ENCODE data around the gene RNF149. TPM values are rescaled to one million over a fixed set of nuclear protein-coding genes. Genes with fewer than 3 reads are reported as not detected.
"Not testable (repeated sequence)": the region's sequence is repeated elsewhere in the genome, so short reads cannot be mapped to it uniquely, and the experiment has no call there.

RNF149 gene
- total RNA-seq, 1 donor from 2014 or later = 15.6 TPM

DNA sequence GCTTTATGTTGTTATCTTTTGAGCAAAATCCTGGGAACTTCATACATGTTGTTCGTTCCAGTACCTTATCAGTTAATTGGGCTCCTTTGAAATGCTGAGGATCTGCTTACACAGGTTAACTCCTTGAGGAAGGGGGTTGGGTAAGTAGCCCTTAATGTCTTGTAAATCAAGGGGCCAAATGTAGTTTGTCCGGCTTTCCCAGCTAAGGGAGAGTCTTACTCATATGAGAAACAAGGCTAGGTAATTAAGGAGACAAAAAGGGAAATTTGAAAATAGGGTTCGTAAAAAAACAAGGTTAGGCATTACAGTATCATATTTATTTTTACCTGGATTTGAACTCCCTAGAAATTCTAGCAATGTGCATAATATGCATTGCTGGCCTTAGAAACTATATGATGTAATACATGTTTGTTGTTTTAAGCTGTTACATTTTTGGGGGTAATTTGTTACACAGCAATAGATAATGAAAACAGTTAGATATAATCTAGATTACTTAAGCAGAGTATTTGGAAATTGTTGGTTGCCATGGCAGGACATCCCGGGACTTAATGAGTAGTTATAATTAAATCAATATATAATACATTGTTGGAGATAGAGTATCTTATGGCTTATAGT, 30.9 kb upstream of the RNF149 start:
- ATAC-seq = no peak
- intact Hi-C loops (cut with DNase I) = no loop called here

DNA sequence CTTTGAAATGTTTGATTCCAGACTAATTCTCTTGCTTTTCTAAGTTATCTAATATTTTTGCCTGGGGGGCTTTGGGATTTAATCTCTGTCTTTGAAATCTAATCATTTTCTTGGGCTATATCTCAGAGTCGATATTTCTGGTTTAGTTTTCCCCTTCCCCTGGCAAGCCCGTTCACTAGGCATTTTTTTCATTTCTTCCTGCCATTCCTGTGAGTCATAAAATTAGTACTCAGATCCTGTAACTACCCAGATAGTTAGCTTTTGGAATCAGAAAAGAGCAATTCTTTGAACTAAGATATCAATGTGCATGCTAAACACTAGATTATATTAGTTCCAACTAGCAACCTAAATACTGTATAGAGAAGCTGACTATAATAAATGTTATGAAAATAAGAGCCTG, 29.4 kb upstream of the RNF149 start:
- intact Hi-C loops (cut with DNase I) = no loop called here
- no peak for DNase-seq (ENCODE audit: missing footprints)

More for the DNA sequence above, 30.9 kb upstream of the RNF149 start:
- DNase-seq (ENCODE audit: missing footprints) = no peak

DNA sequence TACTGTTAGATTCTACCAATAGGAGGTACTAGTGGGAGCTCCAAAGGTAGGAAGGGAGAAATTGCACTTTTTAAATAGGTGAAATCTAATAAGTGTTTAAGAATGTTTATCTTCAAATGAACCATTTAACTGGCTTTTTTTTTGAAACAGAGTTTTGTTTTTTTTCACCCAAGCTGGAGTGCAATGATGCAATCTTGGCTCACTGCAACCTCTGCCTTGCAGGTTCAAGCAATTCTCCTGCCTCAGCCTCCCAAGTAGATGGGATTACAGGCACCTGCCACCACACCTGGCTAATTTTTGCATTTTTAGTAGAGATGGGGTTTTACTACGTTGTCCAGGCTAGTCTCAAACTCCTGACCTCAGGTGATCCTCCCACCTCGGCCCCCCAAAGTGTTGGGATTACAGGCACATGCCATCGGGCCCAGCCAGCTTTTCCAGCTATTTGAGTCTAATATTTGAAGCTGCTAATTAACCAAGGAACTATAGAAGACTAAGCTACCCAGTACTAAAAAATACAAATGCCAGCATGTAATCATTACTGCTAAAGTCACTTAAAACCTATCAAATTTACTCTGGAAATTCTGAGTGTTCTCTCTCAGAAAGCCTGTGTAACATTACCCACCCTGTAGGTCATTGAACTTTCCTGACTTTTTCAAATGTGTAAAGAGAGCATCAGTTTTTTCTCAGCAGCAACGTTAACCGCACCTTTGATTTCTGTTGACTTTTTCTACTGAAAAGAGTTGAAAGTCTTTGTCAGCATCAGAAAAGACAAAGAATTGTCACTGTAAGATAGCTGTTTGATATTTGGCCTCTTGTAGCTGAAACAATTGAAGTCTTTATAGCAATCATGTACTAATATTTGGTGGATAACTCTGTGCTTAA, 24.6 kb upstream of the RNF149 start:
- intact Hi-C loops (cut with DNase I) = no loop called here
- DNase-seq (ENCODE audit: missing footprints) = no peak
- ATAC-seq = no peak

More for the DNA sequence above, 29.4 kb upstream of the RNF149 start:
- no peak for ATAC-seq

DNA sequence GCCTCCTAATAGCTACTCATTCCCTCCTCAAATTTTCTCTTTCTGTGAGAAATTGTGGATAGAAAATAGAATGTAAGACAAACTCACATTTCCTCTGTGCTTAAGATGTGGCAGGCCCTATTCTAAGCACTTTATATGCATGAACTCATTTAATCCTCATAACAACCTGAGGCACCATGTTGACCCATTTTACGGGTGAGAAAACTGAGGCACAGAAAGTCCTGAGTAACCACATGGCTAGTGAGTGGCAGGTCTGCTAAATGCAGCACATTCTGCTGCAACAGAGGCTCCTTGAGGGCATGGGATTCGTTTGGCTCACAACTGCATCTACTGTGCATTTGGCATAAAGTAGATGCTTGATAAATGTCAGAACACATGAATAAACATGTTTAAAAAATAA, 22.7 kb upstream of the RNF149 start:
- ATAC-seq (no peak), DNase-seq (ENCODE audit: missing footprints) (no peak)
- intact Hi-C loops (cut with DNase I) = no loop called here

DNA sequence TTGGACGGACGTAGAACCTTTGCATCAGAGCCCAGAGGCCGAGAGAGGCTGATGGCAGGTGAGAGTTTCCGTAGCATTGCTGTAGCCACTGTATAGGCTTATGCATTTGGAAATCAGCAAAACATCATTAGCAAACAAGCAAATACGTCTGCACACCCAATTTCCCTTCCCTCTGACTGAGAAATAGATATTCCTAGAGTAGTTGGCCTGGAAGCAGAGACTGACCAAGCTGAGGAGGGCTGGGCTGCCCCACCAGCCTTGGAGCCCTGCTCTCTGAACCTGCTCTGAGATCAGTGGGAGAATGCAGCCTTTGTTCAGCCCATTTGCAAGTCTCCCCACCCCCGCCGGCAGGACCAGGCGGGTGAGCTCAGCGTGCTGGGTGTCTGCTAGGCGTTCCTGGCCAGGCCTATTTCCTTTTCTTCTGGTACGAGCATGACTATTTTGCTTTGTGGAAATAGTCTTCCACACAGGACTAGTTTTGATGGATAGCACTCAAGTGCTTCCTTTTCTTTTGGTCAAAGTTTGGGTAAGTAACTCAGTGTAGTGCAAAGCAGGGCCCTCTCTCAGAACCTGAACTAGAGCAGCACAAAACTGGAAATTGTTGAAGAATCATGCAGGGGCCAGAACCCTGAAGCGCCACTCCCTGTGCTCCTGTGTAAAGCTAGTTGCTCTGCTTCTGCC, 21.9 kb upstream of the RNF149 start:
- DNase-seq (ENCODE audit: missing footprints) (peak; percentile 79), ATAC-seq (peak; percentile 74)
- intact Hi-C loops (cut with DNase I) = no loop called here

DNA sequence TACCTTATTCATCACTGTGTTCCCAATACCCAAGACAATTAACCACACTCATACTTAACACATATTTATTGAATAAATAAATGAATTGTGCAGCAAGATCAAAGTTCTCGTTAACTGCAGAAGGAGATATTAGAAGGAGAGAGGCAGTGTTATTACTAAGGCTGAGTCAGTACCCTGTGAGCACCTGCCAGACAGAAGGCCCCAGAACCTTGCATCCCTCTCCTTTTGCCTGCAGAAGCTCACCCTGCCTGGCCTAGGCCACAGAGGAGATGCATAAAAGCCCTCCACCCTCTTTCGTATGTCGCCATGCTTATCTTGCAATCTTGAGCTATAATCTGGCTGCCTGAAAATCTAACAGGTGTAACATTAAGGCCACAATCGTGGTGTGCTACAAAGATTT, 20.5 kb upstream of the RNF149 start:
- no peak for ATAC-seq
- intact Hi-C loops (cut with DNase I) = no loop called here
- DNase-seq (ENCODE audit: missing footprints) = no peak

DNA sequence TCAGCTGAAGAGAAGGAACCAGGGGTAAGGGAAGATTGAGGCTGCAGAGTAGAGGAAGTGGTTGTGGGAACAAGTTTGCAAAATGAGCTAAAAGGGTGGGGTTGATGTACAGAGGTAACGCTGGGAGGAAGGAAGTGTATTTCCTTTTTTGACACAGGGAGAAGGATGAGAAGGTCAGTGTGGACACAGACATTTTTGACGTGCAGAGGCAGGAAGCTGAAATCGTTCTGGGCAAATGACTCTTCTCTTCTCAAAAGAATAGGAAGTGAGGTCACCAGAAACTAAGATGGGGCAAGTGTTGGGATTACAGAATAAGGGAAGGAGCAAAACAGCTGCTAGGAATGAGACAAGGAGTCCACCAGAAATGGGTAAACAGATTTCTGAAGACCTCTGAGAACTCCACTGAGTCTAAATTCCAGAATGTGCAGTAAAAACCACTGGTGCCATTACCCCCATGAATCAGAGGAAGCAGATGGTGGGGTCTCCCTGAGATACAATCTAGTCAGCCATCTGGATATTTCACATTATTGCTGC, 20.0 kb upstream of the RNF149 start:
- ATAC-seq (peak; percentile 88), DNase-seq (ENCODE audit: missing footprints) (no peak)
- intact Hi-C loops (cut with DNase I) = no loop called here

DNA sequence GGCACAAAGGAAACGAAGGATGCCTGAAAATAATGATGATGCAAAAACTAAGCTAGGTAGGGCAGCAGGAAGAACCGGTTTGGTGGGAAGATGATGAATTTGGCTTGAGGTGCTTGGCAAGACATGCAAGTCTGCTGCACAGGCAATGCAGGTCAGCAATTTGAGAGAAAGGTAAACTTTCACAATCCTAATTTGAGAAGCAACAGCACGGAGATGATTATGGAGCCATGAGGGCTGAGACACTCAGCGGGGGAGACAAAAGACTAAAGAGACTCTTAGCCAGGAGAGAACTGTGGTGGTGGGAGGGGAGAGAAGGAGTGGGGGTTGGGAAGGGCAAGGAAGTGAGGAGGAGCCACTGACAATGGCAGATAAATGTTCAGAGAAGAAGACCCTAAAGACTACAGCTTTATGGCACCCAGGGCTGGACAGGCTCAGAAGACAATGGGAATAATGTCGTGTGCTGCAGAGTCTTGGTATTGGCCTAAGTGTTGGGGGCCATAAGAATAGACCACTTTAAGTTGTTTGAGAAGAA, 19.4 kb upstream of the RNF149 start:
- no peak for DNase-seq (ENCODE audit: missing footprints)
- intact Hi-C loops (cut with DNase I) = no loop called here
- no peak for ATAC-seq

DNA sequence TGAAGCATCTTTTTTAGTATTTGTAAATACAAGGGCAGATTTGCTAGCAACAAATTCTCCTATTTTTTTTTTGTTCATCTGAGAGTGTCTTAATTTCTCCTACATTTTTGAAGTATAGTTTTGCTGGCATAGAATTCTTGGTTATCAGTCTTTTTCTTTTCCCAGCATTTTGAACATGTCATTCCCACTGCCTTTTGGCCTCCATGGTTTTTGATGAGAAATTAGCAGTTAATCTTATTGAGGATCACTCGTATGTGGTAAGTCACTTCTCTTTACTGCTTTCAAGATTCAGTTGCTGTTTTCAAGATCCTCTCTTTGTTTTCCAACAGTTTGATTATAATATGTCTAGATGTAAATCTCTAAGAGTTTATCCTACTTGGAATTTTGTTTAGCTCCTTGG, 16.9 kb upstream of the RNF149 start:
- DNase-seq (ENCODE audit: missing footprints) = no peak
- intact Hi-C loops (cut with DNase I) = no loop called here
- no peak for ATAC-seq

DNA sequence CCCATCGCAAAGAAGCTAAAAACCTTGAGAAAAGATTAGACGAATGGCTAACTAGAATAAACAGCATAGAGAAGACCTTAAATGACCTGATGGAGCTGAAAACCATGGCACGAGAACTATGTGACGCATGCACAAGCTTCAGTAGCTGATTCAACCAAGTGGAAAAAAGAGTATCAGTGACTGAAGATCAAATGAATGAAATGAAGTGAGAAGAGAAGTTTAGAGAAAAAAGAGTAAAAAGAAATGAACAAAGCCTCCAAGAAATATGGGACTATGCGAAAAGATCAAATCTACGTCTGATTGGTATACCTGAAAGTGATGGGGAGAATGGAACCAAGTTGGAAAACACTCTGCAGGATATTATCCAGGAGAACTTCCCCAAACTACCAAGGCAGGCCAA, 8.1 kb upstream of the RNF149 start:
- DNase-seq (ENCODE audit: missing footprints); ATAC-seq; intact Hi-C loops (cut with DNase I): not testable (repeated sequence)

DNA sequence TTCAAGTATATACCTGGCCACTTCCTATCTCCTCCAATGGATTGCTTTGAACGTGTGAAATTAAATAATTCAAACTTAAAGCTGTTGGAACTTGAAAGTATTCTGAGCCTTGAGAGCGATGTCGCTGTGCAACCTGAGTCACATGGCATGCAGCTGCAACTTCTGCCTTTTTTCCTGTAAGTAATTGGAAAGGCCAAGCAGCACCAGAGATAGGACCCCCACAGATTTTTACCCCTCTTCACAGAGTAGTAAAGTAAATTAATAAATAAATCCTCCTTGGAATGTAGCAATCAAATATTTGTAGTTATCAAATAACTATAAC, 3.2 kb upstream of the RNF149 start:
- intact Hi-C loops (cut with DNase I) = no loop called here
- no peak for DNase-seq (ENCODE audit: missing footprints)
- ATAC-seq = no peak

DNA sequence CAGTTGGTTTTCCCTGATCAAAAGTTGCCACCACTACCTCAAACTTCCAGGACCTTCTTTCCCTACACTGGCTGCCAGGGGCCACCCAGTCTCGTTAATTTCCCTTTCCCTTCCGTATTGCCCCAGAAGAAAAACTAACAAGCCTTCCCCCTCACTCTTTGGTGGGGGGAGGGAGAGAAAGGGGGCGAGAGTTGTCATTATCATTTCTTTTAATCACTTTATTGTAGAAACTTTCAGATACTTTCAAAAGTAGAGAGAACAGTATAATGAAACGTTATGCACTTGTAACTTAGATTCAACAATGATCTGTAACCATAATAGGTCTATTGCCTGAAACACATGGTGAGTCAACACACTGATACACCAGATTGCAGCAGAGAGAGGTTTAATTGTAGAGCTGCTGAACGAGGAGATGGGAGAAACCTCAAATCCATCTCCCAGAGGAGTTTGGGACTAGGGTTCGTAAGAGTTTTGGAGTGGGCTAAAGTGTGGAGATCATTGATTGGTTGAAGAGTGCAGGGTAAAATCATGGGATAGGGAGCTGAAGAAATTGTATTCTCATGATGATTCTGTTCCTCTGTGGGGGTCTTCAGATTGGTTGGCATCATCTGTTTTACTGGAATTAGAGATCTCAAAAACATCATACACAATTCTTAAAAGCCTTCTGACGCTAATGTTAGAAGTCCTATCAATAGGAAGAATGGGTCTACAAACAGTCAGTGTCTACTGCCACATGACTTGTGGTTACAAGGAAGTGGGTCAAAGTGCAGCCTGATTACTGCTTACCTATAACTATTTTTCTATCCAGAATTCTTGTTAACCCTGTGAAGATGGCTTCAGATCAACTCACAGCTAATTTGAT, 2.6 kb upstream of the RNF149 start:
- DNase-seq (ENCODE audit: missing footprints) (no peak), ATAC-seq (no peak)
- intact Hi-C loops (cut with DNase I) = no loop called here

DNA sequence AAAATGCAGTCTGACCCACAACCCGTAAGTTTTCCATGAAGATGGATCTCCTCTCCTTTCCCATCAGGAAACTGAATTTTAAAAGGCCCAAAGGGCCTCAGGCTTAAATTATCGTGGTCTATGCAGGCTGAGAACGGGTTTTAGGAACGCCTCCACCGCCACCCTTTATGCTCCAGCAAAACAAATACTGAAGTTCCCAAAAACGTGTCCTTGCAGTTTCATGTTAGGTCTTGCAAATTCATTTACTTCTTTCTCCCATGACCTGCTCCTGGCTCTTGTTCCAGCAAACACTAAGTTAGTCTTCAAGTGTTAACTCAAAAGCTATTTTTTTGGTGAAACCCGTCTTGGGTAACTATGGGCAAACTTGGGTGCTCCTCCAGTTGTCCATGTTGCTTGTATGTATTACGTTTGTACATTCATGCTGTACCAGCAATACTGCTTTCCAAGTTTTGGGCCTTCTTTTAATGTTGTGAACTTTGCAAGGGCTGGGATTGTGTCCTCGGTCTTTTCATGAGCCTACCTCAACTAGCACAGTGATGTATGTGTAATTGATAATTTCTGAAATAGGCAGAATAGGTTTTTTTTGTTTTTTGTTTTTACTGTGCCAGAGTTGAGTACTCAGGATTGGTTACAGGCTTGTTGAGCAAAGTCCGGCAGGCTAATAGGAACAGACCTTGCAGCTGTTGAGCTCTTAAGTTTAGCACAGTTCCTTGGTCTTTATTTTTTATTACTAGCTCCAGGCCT, 1.8 kb upstream of the RNF149 start:
- intact Hi-C loops (cut with DNase I) = no loop called here
- ATAC-seq (no peak), DNase-seq (ENCODE audit: missing footprints) (no peak)

DNA sequence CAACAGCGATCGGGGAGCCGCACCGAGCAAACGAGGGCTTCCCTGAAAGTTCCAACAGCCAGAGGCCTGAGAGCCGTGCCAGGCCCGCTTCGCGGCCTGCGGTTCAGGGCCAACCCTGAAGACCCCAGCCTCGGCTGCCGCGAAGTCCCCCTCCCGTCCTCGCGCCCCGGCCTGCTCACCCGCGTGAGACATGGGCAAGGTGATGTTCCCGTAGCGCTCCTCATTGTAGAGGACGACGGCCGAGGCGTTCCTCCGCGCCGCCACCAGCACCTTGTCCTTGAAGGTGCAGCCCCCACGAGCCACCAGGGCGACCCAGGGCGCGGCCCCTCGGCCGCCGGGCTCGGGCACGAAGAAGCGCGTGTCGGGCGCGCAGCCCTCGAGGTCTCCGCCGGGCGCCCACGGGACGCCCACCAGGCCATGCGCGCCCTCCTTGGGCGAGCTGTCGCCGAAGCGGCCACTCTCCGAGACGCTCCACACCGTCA, 510 bp downstream of the RNF149 start:
- intact Hi-C loops (cut with DNase I) = loop anchor here (5.0 kb wide), 1 partner anchor 56 kb away; the partner anchor contains the start of gene CNOT11
- DNase-seq (ENCODE audit: missing footprints) = peak; percentile 71
- ATAC-seq = peak; percentile 25

DNA sequence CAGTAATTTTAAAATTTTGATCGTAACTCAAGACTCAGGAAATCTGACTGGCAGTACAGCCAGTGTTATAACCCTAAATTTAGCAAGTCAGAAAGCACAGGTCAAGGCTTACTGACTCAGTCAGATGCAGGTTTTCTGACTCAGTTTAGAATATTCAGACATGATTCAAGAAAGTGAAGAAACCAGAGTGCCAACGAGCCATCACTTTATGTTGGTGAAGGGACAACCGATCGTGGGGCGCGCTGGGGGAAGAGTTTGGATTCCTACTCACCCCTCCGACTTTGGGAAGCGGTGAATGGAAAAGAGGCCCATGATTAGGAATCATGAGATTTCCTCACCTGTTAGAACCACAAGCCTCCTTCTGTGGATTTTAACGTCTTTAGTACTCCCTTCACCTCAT, 998 bp downstream of the RNF149 start:
- DNase-seq (ENCODE audit: missing footprints) (no peak), ATAC-seq (no peak)
- intact Hi-C loops (cut with DNase I) = loop anchor here (5.0 kb wide), 1 partner anchor 55 kb away; the partner anchor contains the start of gene CNOT11

DNA sequence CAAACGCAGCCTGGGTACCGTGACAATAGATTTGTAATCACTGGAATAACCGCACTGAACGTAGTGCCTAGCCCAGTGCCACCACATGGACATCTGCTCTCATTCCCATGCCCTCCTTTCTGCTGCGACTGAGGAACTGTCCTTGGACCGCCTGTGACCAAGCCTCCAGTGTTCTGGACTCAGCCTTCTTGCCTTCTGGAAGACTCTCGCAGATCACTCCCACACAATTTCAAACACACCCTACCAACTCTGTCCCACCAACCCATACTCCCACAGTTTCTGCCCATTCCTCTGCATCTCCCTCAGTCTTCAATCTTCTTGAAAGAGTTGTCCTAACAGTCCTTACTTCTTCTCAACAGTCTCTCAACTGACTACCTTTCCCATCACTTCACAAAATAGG, 2.1 kb downstream of the RNF149 start:
- intact Hi-C loops (cut with DNase I) = loop anchor here (5.0 kb wide), 1 partner anchor 54 kb away; the partner anchor contains the start of gene CNOT11

DNA sequence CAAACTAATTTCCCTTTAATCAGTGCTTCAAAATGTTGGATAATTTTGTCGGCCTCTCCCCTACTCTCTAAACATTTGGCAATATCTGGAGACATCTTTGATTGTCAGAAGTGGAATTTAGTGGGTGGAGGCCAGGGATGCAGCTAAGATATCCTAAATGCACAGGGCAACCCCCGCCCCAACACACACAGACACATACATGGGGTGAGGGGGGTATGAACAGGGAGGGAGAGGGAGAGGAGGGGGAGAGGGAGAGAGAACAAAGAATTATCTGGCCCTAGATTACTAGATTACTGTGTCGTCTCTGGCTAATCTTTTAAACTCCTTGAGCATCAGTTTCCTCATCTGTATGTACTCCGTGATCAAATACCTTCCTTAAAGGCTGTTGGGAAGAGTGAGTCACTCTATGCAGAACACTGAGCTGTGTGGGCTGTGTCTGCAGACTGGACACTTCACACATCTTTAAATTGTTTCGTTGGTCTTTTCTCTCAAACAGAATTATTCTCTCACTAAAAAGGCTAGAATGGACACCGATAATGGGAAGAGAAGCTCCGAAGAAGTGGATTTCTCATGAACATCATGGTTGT, 2.9 kb downstream of the RNF149 start:
- no peak for ATAC-seq
- intact Hi-C loops (cut with DNase I) = loop anchor here (5.0 kb wide), 1 partner anchor 53 kb away; the partner anchor contains the start of gene CNOT11
- no peak for DNase-seq (ENCODE audit: missing footprints)

More for the DNA sequence above, 2.1 kb downstream of the RNF149 start:
- ATAC-seq = no peak
- DNase-seq (ENCODE audit: missing footprints) = no peak

All from Right ventricle myocardium inferior (tissue), 1 donor.